ENCODE measurements around the gene ZSCAN5C.
"Not testable (repeated sequence)": the region's sequence is repeated elsewhere in the genome, so short reads cannot be mapped to it uniquely, and the experiment has no call there.

Gene ZSCAN5C

DNA sequence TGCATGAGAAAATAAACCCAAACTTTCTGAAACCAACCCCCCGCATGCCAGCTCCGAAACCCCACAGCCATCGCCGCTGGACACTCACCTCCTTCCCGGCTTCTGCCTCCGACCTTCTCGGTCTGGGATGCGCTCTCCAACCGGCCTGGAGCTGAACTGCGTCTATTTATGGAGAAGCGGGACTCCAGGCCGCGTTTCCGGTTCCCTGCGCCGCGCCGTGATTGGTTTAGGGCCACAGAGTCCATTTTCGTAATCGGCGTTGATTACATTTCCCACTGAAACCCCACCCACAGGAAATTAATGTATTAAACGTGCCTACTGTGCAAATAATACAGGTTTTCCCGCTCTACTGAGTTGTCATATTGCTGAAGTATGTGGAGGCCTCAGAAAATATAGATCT lies 4.4 kb upstream of the ZSCAN5C start, which contains the start of gene ZSCAN5B:
TSS of gene ZSCAN5B (minus strand) at position 138 of the 400 bp plus-strand sequence. CDS start 4,731 bp downstream, outside the sequence.
- DNase-seq, result not testable (repeated sequence)

DNA sequence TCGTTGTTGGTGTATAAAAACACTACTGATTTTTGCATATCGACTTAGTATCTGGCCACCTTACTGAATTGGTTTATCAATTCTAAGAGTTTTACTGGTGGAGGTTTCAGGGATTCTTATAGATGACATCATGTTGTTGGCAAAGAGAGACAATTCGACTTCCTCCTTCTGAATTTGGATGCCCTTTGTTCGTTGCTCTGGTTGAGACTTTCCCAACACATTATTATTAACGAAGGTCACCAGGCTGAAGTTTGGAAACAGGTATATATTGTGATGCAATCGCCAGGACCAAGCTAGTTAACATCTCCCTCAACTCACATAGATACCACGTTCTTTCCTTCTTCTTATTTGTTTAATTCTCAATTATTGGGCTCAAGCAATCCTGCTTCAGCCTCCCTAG lies 2.4 kb upstream of the ZSCAN5C start:
- no peak for DNase-seq

- not testable (repeated sequence) for DNase-seq
Observed at GRCh38 chr19:56207581-56207980, 5.5 kb downstream of the ZSCAN5C start.

- no peak for DNase-seq
Observed at GRCh38 chr19:56209091-56209490, 7.0 kb downstream of the ZSCAN5C start.

GRCh38 chr19:56210036-56210435 lies 8.0 kb downstream of the ZSCAN5C start:
- DNase-seq, result not testable (repeated sequence)

DNA sequence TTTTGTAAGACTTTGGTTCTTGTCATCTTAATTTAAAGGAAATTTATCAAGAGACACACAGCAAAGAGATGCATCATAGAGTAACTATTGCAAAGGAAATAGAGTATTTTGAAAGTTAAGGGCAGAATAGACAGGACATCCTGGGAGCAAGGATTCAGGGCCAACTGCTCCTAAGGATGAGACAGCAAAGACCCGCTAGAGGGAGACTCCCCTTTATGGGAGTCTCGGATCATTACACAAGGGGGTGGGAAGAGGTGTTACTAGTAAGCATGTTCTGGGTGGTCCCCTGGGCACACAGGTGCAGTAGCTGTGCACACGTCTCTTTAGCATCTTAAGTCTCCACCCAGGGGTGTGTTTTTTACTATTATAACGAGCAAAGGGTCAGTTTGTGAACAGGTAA lies 9.6 kb downstream of the ZSCAN5C start:
- DNase-seq, result no peak

GRCh38 chr19:56217039-56217949 lies 15.2 kb downstream of the ZSCAN5C start:
- no peak for DNase-seq

DNA sequence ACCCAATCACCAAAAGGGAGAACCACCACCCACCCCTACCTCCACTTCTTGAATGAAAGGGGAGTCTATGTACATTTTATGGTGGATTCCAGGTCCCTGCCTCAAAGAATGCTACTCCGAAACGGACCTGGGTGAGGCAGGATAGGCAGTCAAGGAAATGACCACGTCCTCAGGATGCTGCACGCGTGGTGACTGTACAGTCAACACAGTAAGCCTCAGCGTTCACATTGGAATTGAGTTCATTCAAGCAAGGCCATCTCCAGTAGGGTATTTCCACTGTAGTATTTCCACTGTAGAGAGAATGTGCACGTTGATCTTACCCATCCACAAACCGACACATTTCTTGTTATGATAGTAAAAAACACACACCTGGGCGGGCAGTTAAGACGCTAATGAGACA lies 16.9 kb downstream of the ZSCAN5C start:
- no peak for DNase-seq

- DNase-seq, result not testable (repeated sequence)
Observed at GRCh38 chr19:56221442-56221841, 19.4 kb downstream of the ZSCAN5C start.

GRCh38 chr19:56221851-56222250 lies 19.8 kb downstream of the ZSCAN5C start:
- DNase-seq, result no peak

- no peak for DNase-seq
Observed at GRCh38 chr19:56222901-56223300, 20.8 kb downstream of the ZSCAN5C start.

GRCh38 chr19:56223481-56223880 lies 21.4 kb downstream of the ZSCAN5C start:
- no peak for DNase-seq

GRCh38 chr19:56245121-56245740 lies 43.2 kb downstream of the ZSCAN5C start:
- no peak for DNase-seq

DNA sequence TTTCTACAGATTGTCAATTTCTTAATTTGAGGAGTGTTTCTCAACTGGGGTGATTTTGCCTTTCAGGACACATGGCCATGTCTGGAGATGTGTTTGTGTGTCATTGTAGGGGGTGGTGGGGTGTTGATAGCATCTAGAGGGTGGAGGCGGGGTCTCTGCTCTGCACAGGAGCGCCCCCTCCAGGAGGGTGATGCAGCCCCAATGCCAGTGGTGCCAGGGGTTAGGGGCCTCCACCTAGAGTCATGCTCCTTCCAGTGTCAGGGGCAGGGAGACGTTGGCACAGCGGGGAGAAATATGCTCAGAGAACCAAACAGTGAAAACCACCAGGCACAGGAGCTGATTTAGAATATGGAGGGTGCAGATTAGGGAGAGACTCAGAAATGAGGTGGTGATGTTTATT lies 43.7 kb downstream of the ZSCAN5C start:
- not testable (repeated sequence) for DNase-seq

DNA sequence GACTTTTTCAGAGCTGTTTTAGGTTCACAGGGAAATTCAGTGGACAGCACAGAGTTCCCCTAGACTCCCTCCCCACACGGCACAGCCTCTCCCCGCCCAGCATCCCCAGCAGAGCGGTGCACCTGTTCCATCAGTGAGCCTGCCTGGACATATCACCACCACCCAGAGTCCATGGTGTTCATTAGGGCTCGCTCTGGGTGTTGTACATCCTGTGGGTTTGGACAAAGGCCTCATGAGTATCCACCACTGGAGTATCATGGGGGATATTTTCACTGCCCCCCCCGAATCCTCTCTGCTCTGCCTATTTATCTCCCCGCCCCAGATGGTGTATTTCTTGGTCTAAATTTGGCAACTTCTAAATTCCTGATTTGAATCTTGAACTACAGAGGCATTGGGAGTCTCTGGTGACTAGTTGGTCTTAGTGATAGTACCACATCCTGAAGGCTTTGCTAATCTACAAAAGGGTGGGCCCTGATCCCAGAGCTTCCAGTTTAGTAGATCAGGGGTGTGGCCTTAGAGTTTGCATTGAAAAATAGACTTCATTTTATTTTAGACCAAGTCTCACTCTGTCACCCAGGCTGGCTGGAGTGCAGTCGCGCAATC lies 46.8 kb downstream of the ZSCAN5C start:
- DNase-seq, result not testable (repeated sequence)

GRCh38 chr19:56252699-56253422 lies 50.8 kb downstream of the ZSCAN5C start:
- DNase-seq, result peak; percentile 51

DNA sequence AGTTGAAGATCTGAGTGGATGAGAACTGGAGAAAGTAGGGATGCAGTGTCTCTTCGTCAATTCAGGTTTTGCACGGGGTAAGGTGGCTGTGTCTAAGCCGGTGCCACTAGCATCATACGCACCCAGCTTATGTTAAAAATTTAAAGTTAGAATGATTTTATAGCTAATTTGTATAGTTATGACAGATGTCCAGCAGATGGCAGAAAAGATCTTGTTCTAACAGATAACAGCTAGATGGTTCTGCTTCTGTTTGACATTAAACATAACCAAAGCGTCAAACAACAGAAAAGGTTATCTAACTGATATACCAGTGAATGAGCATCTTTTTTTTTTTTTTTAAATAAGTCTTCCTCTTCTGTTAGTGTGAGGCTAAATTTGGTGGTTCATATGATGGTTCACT lies 51.7 kb downstream of the ZSCAN5C start:
- DNase-seq, result peak; percentile 4

DNA sequence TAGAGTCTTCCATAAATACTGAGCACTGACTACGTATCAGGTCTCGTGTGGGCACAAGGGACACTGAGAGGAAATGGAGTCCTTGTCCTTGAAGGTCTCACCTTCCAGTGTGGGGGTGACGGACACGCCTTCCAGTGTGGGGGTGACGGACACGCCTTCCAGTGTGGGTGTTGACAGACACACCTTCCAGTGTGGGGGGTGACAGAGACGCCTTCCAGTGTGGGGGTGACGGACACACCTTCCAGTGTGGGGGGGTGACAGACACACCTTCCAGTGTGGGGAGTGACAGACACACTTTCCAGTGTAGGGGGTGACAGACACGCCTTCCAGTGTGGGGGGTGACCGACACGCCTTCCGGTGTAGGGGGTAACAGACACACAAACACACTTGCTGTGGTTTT lies 56.2 kb downstream of the ZSCAN5C start:
- no peak for DNase-seq
